Measurements from ENCODE around the gene FAF1.

Gene FAF1

DNA sequence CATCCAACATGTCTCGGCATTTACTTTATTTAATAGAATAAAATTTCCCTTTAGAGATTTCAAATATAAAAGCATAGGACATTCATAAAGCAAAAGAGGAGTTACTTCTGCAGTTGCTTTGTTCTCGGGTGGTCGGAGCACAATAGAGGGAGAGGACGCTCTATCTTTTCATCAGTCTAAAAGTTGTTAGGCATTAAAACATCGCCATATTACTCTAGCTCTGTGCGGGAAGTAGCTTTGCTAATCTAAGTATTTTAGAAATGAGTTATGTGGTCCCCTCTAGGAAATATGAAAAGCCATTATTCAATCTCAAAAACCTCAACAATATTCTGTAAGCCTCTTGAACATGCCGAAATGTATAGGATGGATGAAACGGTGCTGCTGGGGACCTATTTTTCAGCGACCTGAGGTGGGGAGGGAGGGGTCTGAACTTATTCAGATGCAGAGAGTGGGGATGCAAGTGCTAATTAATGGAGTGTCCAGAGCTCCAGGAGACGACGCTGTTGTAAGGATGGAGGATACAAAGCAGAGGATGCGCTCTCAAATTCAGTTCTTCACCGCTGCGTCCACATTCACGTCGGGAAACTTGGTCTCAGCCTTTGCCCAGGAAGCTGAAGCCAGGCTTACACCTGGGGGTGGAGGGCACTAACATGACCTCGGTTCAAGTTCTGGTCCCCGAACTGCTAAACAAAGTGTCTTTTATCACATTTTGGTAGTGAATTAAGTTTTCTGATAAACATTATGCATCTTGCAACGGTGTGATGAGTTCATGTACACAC is 16.2 kb upstream of the FAF1 start:
- TF ChIP-seq, protein P1, sequence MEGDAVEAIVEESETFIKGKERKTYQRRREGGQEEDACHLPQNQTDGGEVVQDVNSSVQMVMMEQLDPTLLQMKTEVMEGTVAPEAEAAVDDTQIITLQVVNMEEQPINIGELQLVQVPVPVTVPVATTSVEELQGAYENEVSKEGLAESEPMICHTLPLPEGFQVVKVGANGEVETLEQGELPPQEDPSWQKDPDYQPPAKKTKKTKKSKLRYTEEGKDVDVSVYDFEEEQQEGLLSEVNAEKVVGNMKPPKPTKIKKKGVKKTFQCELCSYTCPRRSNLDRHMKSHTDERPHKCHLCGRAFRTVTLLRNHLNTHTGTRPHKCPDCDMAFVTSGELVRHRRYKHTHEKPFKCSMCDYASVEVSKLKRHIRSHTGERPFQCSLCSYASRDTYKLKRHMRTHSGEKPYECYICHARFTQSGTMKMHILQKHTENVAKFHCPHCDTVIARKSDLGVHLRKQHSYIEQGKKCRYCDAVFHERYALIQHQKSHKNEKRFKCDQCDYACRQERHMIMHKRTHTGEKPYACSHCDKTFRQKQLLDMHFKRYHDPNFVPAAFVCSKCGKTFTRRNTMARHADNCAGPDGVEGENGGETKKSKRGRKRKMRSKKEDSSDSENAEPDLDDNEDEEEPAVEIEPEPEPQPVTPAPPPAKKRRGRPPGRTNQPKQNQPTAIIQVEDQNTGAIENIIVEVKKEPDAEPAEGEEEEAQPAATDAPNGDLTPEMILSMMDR (conservative IDR thresholded peaks at IDR 0.05; ENCODE audit: low read depth), result no peak
- no peak for DNase-seq (ENCODE audit: low spot score)
- POLR2A ChIA-PET (ENCODE audit: low non-redundant PET), result no interaction called here
- H3K27ac ChIP-seq, result peak overlapping the region; percentile 95
- CTCF ChIA-PET, result interaction anchor here (1.5 kb wide), 1 partner anchor 47 kb away, joined by 4 read pairs; no protein-coding TSS in a partner anchor

DNA sequence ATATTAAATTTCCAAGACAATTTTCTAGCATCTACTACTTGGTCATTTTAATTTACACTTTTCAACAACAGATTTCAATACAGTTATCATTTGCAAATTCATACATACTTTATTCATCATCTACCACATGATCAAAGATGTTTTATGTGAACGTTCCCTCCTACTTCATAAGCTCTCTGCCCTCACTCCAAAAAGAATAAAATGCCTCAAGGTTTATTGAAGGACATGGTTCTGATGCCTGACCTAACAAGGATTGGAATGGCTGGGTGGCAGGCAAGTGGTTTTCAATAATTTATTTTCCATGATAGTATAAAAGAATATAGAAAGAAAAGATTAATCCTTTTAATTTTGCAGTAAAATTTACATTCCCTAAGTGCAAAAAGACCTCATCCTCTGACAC is 15.4 kb upstream of the FAF1 start:
- H3K27ac ChIP-seq, result no peak overlapping the region
- DNase-seq (ENCODE audit: low spot score), result no peak
- TF ChIP-seq, protein P1 (conservative IDR thresholded peaks at IDR 0.05; ENCODE audit: low read depth), result no peak
- ChIA-PET CTCF (no interaction called here), POLR2A (ENCODE audit: low non-redundant PET) (no interaction called here)

DNA sequence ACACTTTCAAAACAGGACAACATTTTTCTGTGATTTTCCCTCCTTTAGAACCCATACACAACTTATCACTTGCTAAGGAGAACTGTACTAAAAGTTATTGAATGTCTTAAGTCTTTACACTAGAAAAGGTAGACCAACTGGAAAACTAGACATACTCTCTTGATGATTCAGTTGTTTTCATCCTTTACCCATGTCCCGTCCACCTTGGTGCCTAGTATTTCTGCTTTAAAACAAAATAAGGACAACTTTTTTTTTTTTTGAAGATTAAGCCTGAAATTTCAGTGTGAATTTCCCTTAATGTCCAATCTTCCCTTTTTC is 14.5 kb upstream of the FAF1 start:
- no peak overlapping the region for H3K27ac ChIP-seq
- no peak for DNase-seq (ENCODE audit: low spot score)
- TF ChIP-seq, protein P1 (conservative IDR thresholded peaks at IDR 0.05; ENCODE audit: low read depth), result no peak
- ChIA-PET POLR2A (ENCODE audit: low non-redundant PET) (no interaction called here), CTCF (no interaction called here)

DNA sequence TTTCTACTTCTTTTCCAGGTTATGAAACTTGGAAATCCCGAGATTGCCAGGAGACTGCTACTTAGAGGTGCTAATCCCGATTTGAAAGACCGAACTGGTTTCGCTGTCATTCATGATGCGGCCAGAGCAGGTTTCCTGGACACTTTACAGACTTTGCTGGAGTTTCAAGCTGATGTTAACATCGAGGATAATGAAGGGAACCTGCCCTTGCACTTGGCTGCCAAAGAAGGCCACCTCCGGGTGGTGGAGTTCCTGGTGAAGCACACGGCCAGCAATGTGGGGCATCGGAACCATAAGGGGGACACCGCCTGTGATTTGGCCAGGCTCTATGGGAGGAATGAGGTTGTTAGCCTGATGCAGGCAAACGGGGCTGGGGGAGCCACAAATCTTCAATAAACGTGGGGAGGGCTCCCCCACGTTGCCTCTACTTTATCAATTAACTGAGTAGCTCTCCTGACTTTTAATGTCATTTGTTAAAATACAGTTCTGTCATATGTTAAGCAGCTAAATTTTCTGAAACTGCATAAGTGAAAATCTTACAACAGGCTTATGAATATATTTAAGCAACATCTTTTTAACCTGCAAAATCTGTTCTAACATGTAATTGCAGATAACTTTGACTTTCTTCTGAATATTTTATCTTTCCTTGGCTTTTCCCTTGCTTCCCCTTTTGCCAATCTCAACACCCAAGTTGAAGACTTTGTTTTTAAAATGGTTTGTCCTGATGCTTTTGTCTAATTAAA is 14.0 kb upstream of the FAF1 start:
- TF ChIP-seq, protein P1 (conservative IDR thresholded peaks at IDR 0.05; ENCODE audit: low read depth), result no peak
- ChIA-PET POLR2A (ENCODE audit: low non-redundant PET) (no interaction called here), CTCF (interaction anchor here (0.6 kb wide), 1 partner anchor 115 kb away, joined by 3 read pairs; no protein-coding TSS in a partner anchor)
- H3K27ac ChIP-seq, result peak overlapping the region; percentile 48
- DNase-seq (ENCODE audit: low spot score), result no peak

DNA sequence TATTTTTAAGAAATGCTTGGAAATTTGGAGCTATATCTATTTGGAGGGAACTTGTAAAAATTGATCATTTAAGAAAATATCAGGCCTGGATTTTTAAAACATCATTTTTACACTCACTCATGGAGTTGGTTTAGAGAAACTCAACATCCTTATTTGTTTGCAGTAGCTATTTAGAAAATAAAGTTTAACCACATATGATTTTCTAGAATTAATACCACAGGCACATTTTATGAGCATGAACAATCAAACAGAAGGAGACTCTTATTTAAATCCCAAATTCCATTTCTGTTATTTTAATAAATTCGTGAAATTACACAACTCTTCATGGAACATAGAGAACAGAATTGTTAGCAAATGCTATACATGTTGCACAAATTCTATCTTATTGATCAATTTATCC is 13.2 kb upstream of the FAF1 start:
- TF ChIP-seq, protein P1 (conservative IDR thresholded peaks at IDR 0.05; ENCODE audit: low read depth), result no peak
- ChIA-PET POLR2A (ENCODE audit: low non-redundant PET) (no interaction called here), CTCF (interaction anchor here (1.2 kb wide), 1 partner anchor 44 kb away, joined by 3 read pairs; no protein-coding TSS in a partner anchor)
- H3K27ac ChIP-seq, result no peak overlapping the region
- DNase-seq (ENCODE audit: low spot score), result no peak

DNA sequence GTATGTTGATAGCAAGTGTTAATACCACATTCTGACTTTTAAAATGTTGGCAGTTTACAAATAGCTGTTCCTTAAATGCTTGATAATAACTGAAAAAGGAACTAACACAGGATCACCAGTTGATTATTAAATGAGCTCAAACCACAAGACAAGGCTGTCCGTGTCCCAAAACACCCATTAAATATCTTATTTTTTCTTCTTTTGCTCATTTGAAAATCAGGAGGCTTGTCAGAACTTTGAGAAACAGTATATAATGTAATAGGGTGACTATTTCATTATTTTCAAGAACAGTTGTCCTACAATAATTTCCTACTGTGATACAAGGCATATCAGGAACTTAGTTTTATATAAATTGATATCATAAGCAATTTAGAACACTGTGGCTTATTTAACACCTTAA is 12.7 kb upstream of the FAF1 start:
- no peak overlapping the region for H3K27ac ChIP-seq
- ChIA-PET CTCF (interaction anchor here (0.6 to 1.2 kb wide), 3 partner anchors 44 to 221 kb away, joined by 3 read pairs; no protein-coding TSS in a partner anchor), POLR2A (ENCODE audit: low non-redundant PET) (no interaction called here)
- no peak for DNase-seq (ENCODE audit: low spot score)
- TF ChIP-seq, protein P1 (conservative IDR thresholded peaks at IDR 0.05; ENCODE audit: low read depth), result no peak

All from RWPE1 (cell line).